Endothelial cell of umbilical vein (primary cell): Measurements from ENCODE around the gene SPINK6. TPM values are rescaled to one million over a fixed set of nuclear protein-coding genes. Genes with fewer than 3 reads are reported as not detected.

Source experiments
- BruUV-seq: library from RNA; stranded (reverse); fragments of 400-500 nt; replicated peaks from 2 replicates; lab custom pipeline; 2021; lab: Mats Ljungman, UMichigan
- CTCF ChIA-PET: fragments of 300-600, 350-600 bp; sonication (Branson Sonifier 250); formaldehyde crosslinking; loops from one replicate; lab custom pipeline; 2021; ENCODE audit warnings: antibody characterized with exemption, inconsistent platforms; lab: Charles Lee
- POLR2A ChIA-PET: fragments of 300-600, 350-600 bp; sonication (Branson Sonifier 250); formaldehyde crosslinking; loops from one replicate; lab custom pipeline; 2021; ENCODE audit warnings: antibody characterized with exemption, inconsistent platforms; lab: Charles Lee
- DNase-seq: peaks from one replicate; pipeline ENCODE4 v3.0.0-alpha.2; 2011; ENCODE audit warnings: low read depth, low spot score
- FAIRE-seq: peaks from 2 replicates; lab custom pipeline; 2011; peaks lifted over from hg19 to GRCh38; lab: Jason Lieb, UNC
- H2AFZ ChIP-seq: 2 replicates; pipeline ENCODE4 v1.6.0; 2012; ENCODE audit warnings: low read depth, low read length, control low read depth, inconsistent platforms
- H3K27ac ChIP-seq: 2 replicates; pipeline ENCODE4 v1.5.1; 2011; ENCODE audit warnings: low read depth, mild to moderate bottlenecking, control low read depth, low read length, moderate library complexity; ENCODE audit not compliant: insufficient read depth
- H3K27me3 ChIP-seq, 2 experiments: 2 replicates each; pipeline versions ENCODE4 v1.6.0 to v1.6.1; 2011; ENCODE audit warnings: low read length in 2 of 2, mixed read lengths in 1 of 2; ENCODE audit not compliant: control insufficient read depth in 2 of 2, insufficient read depth in 2 of 2
- H3K36me3 ChIP-seq, 2 experiments: 2 replicates in 1 of 2; 3 replicates in 1 of 2; pipeline ENCODE4 v1.5.1; 2011; ENCODE audit warnings: low read length in 2 of 2, mild to moderate bottlenecking in 1 of 2, moderate library complexity in 1 of 2; ENCODE audit not compliant: control insufficient read depth in 2 of 2, insufficient read depth in 2 of 2; ENCODE audit errors: extremely low read depth in 1 of 2
- H3K4me1 ChIP-seq: 3 replicates; pipeline ENCODE4 v1.5.1; 2011; ENCODE audit warnings: mild to moderate bottlenecking, low read length; ENCODE audit not compliant: control insufficient read depth, insufficient read depth; ENCODE audit errors: extremely low read depth
- H3K4me2 ChIP-seq: 2 replicates; pipeline ENCODE4 v1.6.1; 2011; ENCODE audit warnings: low read length, control low read depth, mixed read lengths; ENCODE audit not compliant: insufficient read depth
- H3K4me3 ChIP-seq, 3 experiments: fragments of 200-600 bp in 1 of 3; sonication (generic), shearing (Covaris generic) in 1 of 3; replicated peaks in 1 of 3; 2 replicates each; pipeline ENCODE4 v1.5.1; 2011 to 2016; ENCODE audit warnings: control low read depth in 3 of 3, low read length in 3 of 3, mild to moderate bottlenecking in 2 of 3, inconsistent platforms in 1 of 3, low read depth in 1 of 3, moderate library complexity in 1 of 3; ENCODE audit not compliant: insufficient read depth in 1 of 3
- H3K79me2 ChIP-seq: 2 replicates; pipeline ENCODE4 v1.6.0; 2012; ENCODE audit warnings: low read length, inconsistent platforms; ENCODE audit not compliant: control insufficient read depth, insufficient read depth
- H3K9ac ChIP-seq: replicated peaks from 2 replicates; pipeline ENCODE3; 2011; ENCODE audit warnings: low read length, control low read depth; ENCODE audit not compliant: insufficient read depth; ENCODE audit errors: extremely low read depth
- H3K9me1 ChIP-seq: replicated peaks from 3 replicates; pipeline ENCODE4 v1.6.0; 2011; ENCODE audit warnings: mild to moderate bottlenecking, low read length; ENCODE audit not compliant: control insufficient read depth, insufficient read depth; ENCODE audit errors: extremely low read depth
- H3K9me3 ChIP-seq: replicated peaks from 2 replicates; pipeline ENCODE4 v1.5.1; 2012; ENCODE audit warnings: low read length, inconsistent platforms; ENCODE audit not compliant: control insufficient read depth, insufficient read depth
- H4K20me1 ChIP-seq: replicated peaks from 2 replicates; pipeline ENCODE3; 2011; ENCODE audit warnings: mild to moderate bottlenecking, low read length; ENCODE audit not compliant: control insufficient read depth, insufficient read depth; ENCODE audit errors: extremely low read depth
- EZH2 ChIP-seq: IDR thresholded peaks from 2 replicates; pipeline ENCODE4 v1.6.1; 2012; ENCODE audit warnings: borderline replicate concordance, low read depth, mild to moderate bottlenecking, moderate library complexity, low read length, inconsistent platforms; ENCODE audit not compliant: severe bottlenecking
- FOS ChIP-seq: IDR thresholded peaks from 2 replicates; pipeline ENCODE4 v1.6.1; 2011; ENCODE audit warnings: mild to moderate bottlenecking, low read length, moderate library complexity, borderline replicate concordance; ENCODE audit not compliant: insufficient read depth
- GATA2 ChIP-seq: IDR thresholded peaks from 2 replicates; pipeline ENCODE4 v1.7.0; 2011; ENCODE audit warnings: low read depth, mild to moderate bottlenecking, moderate library complexity, mixed read lengths, low read length; ENCODE audit not compliant: insufficient read length, insufficient read depth
- JUN ChIP-seq: IDR thresholded peaks from 2 replicates; pipeline ENCODE4 v1.6.1; 2011; ENCODE audit warnings: borderline replicate concordance, low read depth; ENCODE audit not compliant: insufficient read length, insufficient read depth
- MAX ChIP-seq: IDR thresholded peaks from 2 replicates; pipeline ENCODE4 v1.6.1; 2011; ENCODE audit not compliant: insufficient read depth, insufficient read length
- MYC ChIP-seq: IDR thresholded peaks from one replicate; pipeline ENCODE4 v1.6.1; 2011; ENCODE audit warnings: mild to moderate bottlenecking, low read depth, low read length
- POLR2A ChIP-seq: IDR thresholded peaks from 2 replicates; pipeline ENCODE4 v1.6.1; 2012; ENCODE audit warnings: low read depth, mild to moderate bottlenecking, control low read depth, low read length
- POLR2AphosphoS5 ChIP-seq: IDR thresholded peaks from 2 replicates; pipeline ENCODE4 v1.6.1; 2012; ENCODE audit warnings: low read depth, mild to moderate bottlenecking, control low read depth, low read length, moderate library complexity; ENCODE audit not compliant: insufficient read depth
- dilution Hi-C: fragments of 300-500 bp; cut with MboI; formaldehyde crosslinking; loops from one replicate; pipeline ENCODE4 v1.15.0; 2019; ENCODE audit warnings: low sequenced_read_pairs; ENCODE audit not compliant: extremely low pct_ligation_motif_present
- intact Hi-C: fragments of 100-400 bp; cut with micrococcal nuclease; formaldehyde crosslinking; loops from one replicate; pipeline ENCODE4 v1.10.0; 2022
- polyA plus RNA-seq, 4 experiments: library from polyadenylated mRNA; depleted of rRNA in 3 of 4; stranded (reverse) in 3 of 4; unstranded in 1 of 4; fragments of >200 nt; gene quantifications; 2 replicates each; pipeline versions ENCODE4 v1.2.1 to v1.2.3, GENCODE V29; 2011 to 2012; ENCODE audit warnings: missing spikeins in 1 of 4
- total RNA-seq: library from RNA; stranded (reverse); gene quantifications from 2 replicates; pipeline ENCODE4 v1.2.3, GENCODE V29; 2021
- TF ChIP-seq, protein P1 (sequence below), 2 donors: IDR thresholded peaks; 1 replicate in 1 of 2; 2 replicates in 1 of 2; pipeline ENCODE4 v1.5.1; 2011; ENCODE audit warnings: low read length in 2 of 2, mild to moderate bottlenecking in 2 of 2, moderate library complexity in 2 of 2, control low read depth in 1 of 2, inconsistent platforms in 1 of 2, low read depth in 1 of 2; ENCODE audit not compliant: insufficient read depth in 1 of 2; ENCODE audit errors: extremely low read depth in 1 of 2

The SPINK6 gene
- total and polyA plus RNA-seq, 2 donors (not counting 3 experiments of a cell fraction or from before 2014, with no cell fraction given) = not detected

- TF ChIP-seq POLR2AphosphoS5 = no peak
- TF ChIP-seq, protein P1, sequence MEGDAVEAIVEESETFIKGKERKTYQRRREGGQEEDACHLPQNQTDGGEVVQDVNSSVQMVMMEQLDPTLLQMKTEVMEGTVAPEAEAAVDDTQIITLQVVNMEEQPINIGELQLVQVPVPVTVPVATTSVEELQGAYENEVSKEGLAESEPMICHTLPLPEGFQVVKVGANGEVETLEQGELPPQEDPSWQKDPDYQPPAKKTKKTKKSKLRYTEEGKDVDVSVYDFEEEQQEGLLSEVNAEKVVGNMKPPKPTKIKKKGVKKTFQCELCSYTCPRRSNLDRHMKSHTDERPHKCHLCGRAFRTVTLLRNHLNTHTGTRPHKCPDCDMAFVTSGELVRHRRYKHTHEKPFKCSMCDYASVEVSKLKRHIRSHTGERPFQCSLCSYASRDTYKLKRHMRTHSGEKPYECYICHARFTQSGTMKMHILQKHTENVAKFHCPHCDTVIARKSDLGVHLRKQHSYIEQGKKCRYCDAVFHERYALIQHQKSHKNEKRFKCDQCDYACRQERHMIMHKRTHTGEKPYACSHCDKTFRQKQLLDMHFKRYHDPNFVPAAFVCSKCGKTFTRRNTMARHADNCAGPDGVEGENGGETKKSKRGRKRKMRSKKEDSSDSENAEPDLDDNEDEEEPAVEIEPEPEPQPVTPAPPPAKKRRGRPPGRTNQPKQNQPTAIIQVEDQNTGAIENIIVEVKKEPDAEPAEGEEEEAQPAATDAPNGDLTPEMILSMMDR (IDR thresholded peaks at IDR 0.05; ENCODE audit: extremely low read depth in 1 of 2, insufficient read depth in 1 of 2, low read depth in 1 of 2, low read length in 2 of 2) = no peak
- no peak for FAIRE-seq
- Histone ChIP-seq H3K4me3 (no peak overlapping the region), H3K9me1 (no peaks in the 10 kb centered on the region), H4K20me1 (no peaks in the 10 kb centered on the region), H3K9ac (no peak overlapping the region), H3K27me3 (no peaks in the 10 kb centered on the region), H3K79me2 (no peaks in the 10 kb centered on the region), H3K36me3 (no peaks in the 10 kb centered on the region), H3K4me2 (no peak overlapping the region), H3K27ac (no peak overlapping the region), H3K9me3 (no peaks in the 10 kb centered on the region), H2AFZ (no peak overlapping the region), H3K4me1 (no peaks in the 10 kb centered on the region)
- intact Hi-C loops = no loop called here
- CTCF ChIA-PET = interaction anchor here (1.5 kb wide), 1 partner anchor 14 kb away, joined by 4 read pairs; no protein-coding TSS in a partner anchor
- no peak for DNase-seq
- POLR2A ChIA-PET = no interaction called here
- BruUV-seq = no TSS peak
- dilution Hi-C loops = no loop called here
These were observed 9.6 kb upstream of the SPINK6 start for GRCh38 chr5:148193202-148193601.

GRCh38 chr5:148201151-148201550 lies 1.7 kb upstream of the SPINK6 start:
- H3K4me3 ChIP-seq = no peak overlapping the region
- no peaks in the 10 kb centered on the region for H3K36me3 ChIP-seq
- H3K9me1 ChIP-seq = no peaks in the 10 kb centered on the region
- FAIRE-seq (no peak), DNase-seq (no peak)
- intact Hi-C loops (no loop called here), dilution Hi-C loops (no loop called here)
- no peak overlapping the region for H2AFZ ChIP-seq
- no peak overlapping the region for H3K4me2 ChIP-seq
- no peaks in the 10 kb centered on the region for H3K4me1 ChIP-seq
- ChIA-PET CTCF (no interaction called here), POLR2A (no interaction called here)
- TF ChIP-seq MYC (no peak), FOS (no peak), EZH2 (no peak), MAX (no peak), JUN (no peak), POLR2A (no peak), GATA2 (no peak), POLR2AphosphoS5 (no peak)
- TF ChIP-seq, protein P1 (IDR thresholded peaks at IDR 0.05; ENCODE audit: extremely low read depth in 1 of 2, insufficient read depth in 1 of 2, low read depth in 1 of 2, low read length in 2 of 2) = no peak
- no peaks in the 10 kb centered on the region for H3K79me2 ChIP-seq
- H4K20me1 ChIP-seq = no peaks in the 10 kb centered on the region
- H3K9ac ChIP-seq = no peak overlapping the region
- H3K9me3 ChIP-seq = no peaks in the 10 kb centered on the region
- BruUV-seq = no TSS peak
- H3K27me3 ChIP-seq = no peaks in the 10 kb centered on the region
- no peak overlapping the region for H3K27ac ChIP-seq
